K562 (cell line): Measurements from ENCODE around the gene HSF4. TPM values are rescaled to one million over a fixed set of nuclear protein-coding genes. Genes with fewer than 3 reads are reported as not detected.

Source experiments
- ATAC-seq: fragments of 200-7000 bp; cut with Tn5 transposase; 3 replicates; pipeline ENCODE4 v1.9.1; 2020; ENCODE audit warnings: moderate library complexity
- BruUV-seq: library from RNA; stranded (reverse); fragments of 400-500 nt; replicated peaks from 2 replicates; lab custom pipeline; 2021; lab: Mats Ljungman, UMichigan
- CTCF ChIA-PET: fragments of 300-600 bp; formaldehyde crosslinking; extraction: SDS; loops from one replicate; lab custom pipeline; 2021; ENCODE audit warnings: low intra/inter-chr PET ratio; lab: Yijun Ruan, JAX
- POLR2A ChIA-PET: fragments of 300-600, 350-650 bp; sonication (Branson Sonifier 250); formaldehyde crosslinking; extraction: SDS; loops from one replicate; lab custom pipeline; 2021; ENCODE audit warnings: antibody characterized with exemption, inconsistent platforms; lab: Yijun Ruan, JAX
- DNase-seq, 4 experiments: peaks; one replicate each; pipeline versions ENCODE4 v3.0.0 to v3.0.0-alpha.2; 2011 to 2018; ENCODE audit warnings: low spot score in 3 of 4, mixed read lengths in 3 of 4; ENCODE audit errors: extremely low read depth in 1 of 4
- FAIRE-seq: peaks from 2 replicates; lab custom pipeline; 2011; peaks lifted over from hg19 to GRCh38; lab: Jason Lieb, UNC
- H2AFZ ChIP-seq: 2 replicates; pipeline ENCODE4 v1.6.0; 2011; ENCODE audit warnings: low read depth, low read length, control low read depth, inconsistent platforms
- H3K27ac ChIP-seq: fragments of 200-600 bp; 3 replicates; pipeline ENCODE4 v1.8.0; 2011; ENCODE audit warnings: low read depth, mild to moderate bottlenecking, control low read depth, inconsistent platforms, low read length, moderate library complexity, mixed read lengths; ENCODE audit errors: extremely low read depth
- H3K27me3 ChIP-seq, 2 experiments: fragments of 300-600 bp in 1 of 2; 2 replicates in 1 of 2; 3 replicates in 1 of 2; pipeline versions ENCODE4 v1.6.0 to v1.8.0; 2011; ENCODE audit warnings: inconsistent platforms in 2 of 2, low read length in 2 of 2, mild to moderate bottlenecking in 1 of 2, mixed read lengths in 1 of 2, moderate library complexity in 1 of 2; ENCODE audit not compliant: control insufficient read depth in 2 of 2, insufficient read depth in 2 of 2
- H3K36me3 ChIP-seq: fragments of 300-600 bp; 3 replicates; pipeline ENCODE4 v1.8.0; 2011; ENCODE audit warnings: mild to moderate bottlenecking, low read length, inconsistent platforms; ENCODE audit not compliant: control insufficient read depth, insufficient read depth
- H3K4me1 ChIP-seq, 2 experiments: fragments of 200-600 bp in 1 of 2; replicated peaks in 1 of 2; 2 replicates in 1 of 2; 3 replicates in 1 of 2; pipeline versions ENCODE4 v1.5.1 to v1.8.0; 2011; ENCODE audit warnings: inconsistent platforms in 2 of 2, low read length in 2 of 2, mild to moderate bottlenecking in 1 of 2, mixed read lengths in 1 of 2, moderate library complexity in 1 of 2; ENCODE audit not compliant: control insufficient read depth in 2 of 2, insufficient read depth in 2 of 2
- H3K4me2 ChIP-seq: 2 replicates; pipeline ENCODE4 v1.6.1; 2011; ENCODE audit warnings: low read length, control low read depth, inconsistent platforms, mixed read lengths; ENCODE audit not compliant: insufficient read depth
- H3K4me3 ChIP-seq: fragments of 200-600 bp; sonication (generic), shearing (Covaris generic); 2 replicates; pipeline ENCODE4 v1.5.1; 2016; ENCODE audit warnings: control low read depth, inconsistent platforms
- H3K79me2 ChIP-seq: fragments of 200-600 bp; 3 replicates; pipeline ENCODE4 v1.8.0; 2011; ENCODE audit warnings: low read length, inconsistent platforms; ENCODE audit not compliant: control insufficient read depth, insufficient read depth
- H3K9ac ChIP-seq, 2 experiments: 2 replicates each; pipeline versions ENCODE4 v1.6.0 to v1.6.1; 2011; ENCODE audit warnings: low read depth in 2 of 2, low read length in 2 of 2, control low read depth in 1 of 2, inconsistent platforms in 1 of 2, mild to moderate bottlenecking in 1 of 2, mixed read lengths in 1 of 2; ENCODE audit not compliant: insufficient read depth in 1 of 2
- H3K9me1 ChIP-seq: one replicate; pipeline ENCODE4 v1.6.0; 2011; ENCODE audit warnings: inconsistent platforms, mild to moderate bottlenecking, low read length, moderate library complexity; ENCODE audit not compliant: control insufficient read depth, insufficient read depth
- H3K9me3 ChIP-seq: replicated peaks from 2 replicates; pipeline ENCODE4 v1.5.1; 2011; ENCODE audit warnings: low read depth, low read length, inconsistent platforms; ENCODE audit not compliant: control insufficient read depth, insufficient read depth
- H4K20me1 ChIP-seq: replicated peaks from 2 replicates; pipeline ENCODE4 v1.6.1; 2011; ENCODE audit warnings: low read length, inconsistent platforms, mixed read lengths; ENCODE audit not compliant: control insufficient read depth, insufficient read depth
- CBFA2T3 ChIP-seq: fragments of 450-650 bp; IDR thresholded peaks from 2 replicates; pipeline ENCODE4 v1.6.1; 2017
- CHCHD3 ChIP-seq: fragments of 250-450 bp; sonication (Bioruptor Pico); IDR thresholded peaks from 2 replicates; pipeline ENCODE4 v2.1.2; 2022; ENCODE audit warnings: mild to moderate bottlenecking
- EHMT2 ChIP-seq: fragments of 450-650 bp; IDR thresholded peaks from 2 replicates; pipeline ENCODE4 v1.6.1; 2018; ENCODE audit warnings: antibody characterized with exemption
- MTA1 ChIP-seq: fragments of 450-650 bp; IDR thresholded peaks from 2 replicates; pipeline ENCODE4 v1.6.1; 2017; ENCODE audit warnings: borderline replicate concordance
- NFXL1 ChIP-seq: fragments of 450-650 bp; formaldehyde crosslinking; IDR thresholded peaks from 2 replicates; pipeline ENCODE4 v1.4.0; 2021; ENCODE audit warnings: mild to moderate bottlenecking
- PHF8 ChIP-seq: fragments of 200-600 bp; sonication (generic); IDR thresholded peaks from 2 replicates; pipeline ENCODE4 v1.6.1; 2012; ENCODE audit warnings: mixed run types, mild to moderate bottlenecking, inconsistent platforms, low read length, moderate library complexity, borderline replicate concordance
- SREBF1 ChIP-seq: fragments of 150-350 bp; IDR thresholded peaks from 2 replicates; pipeline ENCODE4 v1.6.1; 2014; ENCODE audit warnings: antibody characterized with exemption, low read depth, low read length, borderline replicate concordance
- STAT5A ChIP-seq: IDR thresholded peaks from 2 replicates; pipeline ENCODE4 v1.6.1; 2012; ENCODE audit warnings: low read length, inconsistent platforms, borderline replicate concordance
- ZNF57 ChIP-seq: fragments of 450-650 bp; formaldehyde crosslinking; IDR thresholded peaks from 2 replicates; pipeline ENCODE4 v1.4.0; 2020; ENCODE audit warnings: mild to moderate bottlenecking, moderate library complexity
- WGBS: fragments of 100-300 bp; shearing (Covaris generic); methylation state at CpG from one replicate; pipeline ENCODE4 v1.1.6; 2016; ENCODE audit warnings: low coverage, mixed read lengths; ENCODE audit not compliant: insufficient coverage; ENCODE audit errors: missing lambda C conversion rate; 5-methylcytosine and 5-hydroxymethylcytosine counted together
- in situ Hi-C: fragments of 300-500 bp; cut with MboI; formaldehyde crosslinking; loops from 4 replicates; pipeline ENCODE4 v1.15.0; 2018; ENCODE audit warnings: inconsistent platforms, mixed read lengths
- intact Hi-C: fragments of 100-400 bp; cut with micrococcal nuclease; formaldehyde crosslinking; loops from 2 replicates; pipeline ENCODE4 v1.14.2; 2022
- polyA plus RNA-seq, 8 experiments: library from polyadenylated mRNA; depleted of rRNA in 4 of 8; stranded (reverse) in 5 of 8; unstranded in 3 of 8; fragments of >200 nt; fragmentation: Nextera tagmentation in 2 of 8; fragmentation: Illumina TruSeq in 1 of 8; extraction: Ambion mirVana in 2 of 8; extraction: Trizol in 1 of 8; gene quantifications; 2 replicates each; pipeline versions ENCODE4 v1.2.1 to v1.2.3, GENCODE V29; 2011 to 2014; ENCODE audit warnings: inconsistent platforms in 1 of 8, missing spikeins in 1 of 8
- total RNA-seq, 7 experiments: library from RNA; depleted of rRNA in 6 of 7; stranded (reverse); fragments of >200 nt in 6 of 7; fragmentation: Illumina TruSeq in 2 of 7; extraction: Trizol in 2 of 7; gene quantifications; 2 replicates each; pipeline versions ENCODE4 v1.2.1 to v1.2.3, GENCODE V29; 2011 to 2021; ENCODE audit warnings: low replicate concordance in 1 of 7

HSF4 gene
- total and polyA plus RNA-seq, 9 of the 15 experiments (the other 6 are each of a cell fraction or from before 2014, with no cell fraction given) = 0.50 to 35.4 (median 8.8) TPM; not detected in 1

DNA sequence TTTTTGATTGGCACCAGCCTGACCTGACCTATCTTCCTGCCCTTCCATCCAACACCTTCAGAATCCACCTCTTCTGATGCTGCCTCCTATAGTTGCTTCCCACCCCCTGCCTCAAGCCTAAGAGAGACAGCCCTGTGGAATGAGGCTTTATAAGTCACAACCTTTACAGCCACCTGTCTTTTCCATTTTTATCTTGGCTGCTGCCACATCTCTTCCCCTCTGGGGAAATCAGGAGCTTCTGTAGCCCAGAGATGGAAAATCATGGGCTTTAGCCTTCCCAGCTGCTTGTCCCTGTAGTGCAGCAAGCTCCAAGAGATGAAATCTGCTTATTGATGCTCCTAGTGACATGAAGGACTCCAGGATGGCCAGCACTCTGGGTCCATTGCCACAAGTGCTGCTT, 36.1 kb upstream of the HSF4 start:
- H3K9me1 ChIP-seq = no peaks in the 10 kb centered on the region
- no peak for ATAC-seq
- BruUV-seq = no TSS peak
- ChIA-PET POLR2A (interaction anchor here (1.2 kb wide), 2 partner anchors 9 to 11 kb away, joined by 3 to 5 read pairs; no protein-coding TSS in a partner anchor), CTCF (no interaction called here)
- H3K9me3 ChIP-seq = no peaks in the 10 kb centered on the region
- H3K4me3 ChIP-seq = no peak overlapping the region
- no peak overlapping the region for H3K27ac ChIP-seq
- no peaks in the 10 kb centered on the region for H3K4me1 ChIP-seq
- TF ChIP-seq SREBF1 (no peak), EHMT2 (no peak), MTA1 (no peak), NFXL1 (CRISPR knock-in tag) (no peak), PHF8 (no peak), STAT5A (no peak), ZNF57 (no peak), CHCHD3 (CRISPR knock-in tag) (no peak)
- H3K4me2 ChIP-seq = no peak overlapping the region
- intact Hi-C loops = no loop called here
- no peaks in the 10 kb centered on the region for H3K27me3 ChIP-seq
- no peak for DNase-seq
- H3K79me2 ChIP-seq = no peaks in the 10 kb centered on the region
- no peak overlapping the region for H3K9ac ChIP-seq
- H4K20me1 ChIP-seq = peaks cover 7% of the 10 kb centered on the region; the same call in 1 of the 2 replicates
- peaks cover 60% of the 10 kb centered on the region for H3K36me3 ChIP-seq
- no peak overlapping the region for H2AFZ ChIP-seq
- in situ Hi-C loops = no loop called here
- no peak for FAIRE-seq

- CTCF ChIA-PET = no interaction called here
- intact Hi-C loops = no loop called here
Measured at GRCh38 chr16:67128887-67129286, 35.7 kb upstream of the HSF4 start.

More at GRCh38 chr16:67128887-67129286, 35.7 kb upstream of the HSF4 start:
- POLR2A ChIA-PET = interaction anchor here (0.8 to 1.3 kb wide), 4 partner anchors 8 to 15 kb away, joined by 3 to 5 read pairs (median 3); no protein-coding TSS in a partner anchor
- Histone ChIP-seq H3K27ac (no peak overlapping the region), H3K4me1 (no peaks in the 10 kb centered on the region), H3K27me3 (no peaks in the 10 kb centered on the region), H3K36me3 (peaks cover 58% of the 10 kb centered on the region), H2AFZ (no peak overlapping the region), H3K4me3 (no peak overlapping the region), H3K9ac (no peak overlapping the region), H3K9me3 (no peaks in the 10 kb centered on the region), H3K9me1 (no peaks in the 10 kb centered on the region), H4K20me1 (peaks cover 7% of the 10 kb centered on the region; the same call in 1 of the 2 replicates), H3K4me2 (no peak overlapping the region), H3K79me2 (no peaks in the 10 kb centered on the region)
- in situ Hi-C loops = no loop called here
- no peak for TF ChIP-seq CBFA2T3
- ATAC-seq = no peak
- FAIRE-seq = no peak
- WGBS = 81% methylated on average over 3 of the region's 3 CpGs
- BruUV-seq = no TSS peak
- no peak for DNase-seq
